Bronchial epithelial cell (primary cell): ENCODE measurements around the gene STAG1. TPM values are rescaled to one million over a fixed set of nuclear protein-coding genes. Genes with fewer than 3 reads are reported as not detected.
"Not testable (repeated sequence)": the region's sequence is repeated elsewhere in the genome, so short reads cannot be mapped to it uniquely, and the experiment has no call there.

ENCODE experiments used
- DNase-seq: peaks from one replicate; pipeline ENCODE4 v3.0.0-alpha.2; 2010; ENCODE audit warnings: low read depth
- FAIRE-seq: peaks from 2 replicates; lab custom pipeline; 2011; peaks lifted over from hg19 to GRCh38; lab: Jason Lieb, UNC
- H3K27me3 ChIP-seq: 2 replicates; pipeline ENCODE4 v1.5.1; 2011; ENCODE audit warnings: low read length; ENCODE audit not compliant: control insufficient read depth, insufficient read depth
- H3K36me3 ChIP-seq: 2 replicates; pipeline ENCODE4 v1.5.1; 2011; ENCODE audit warnings: low read length; ENCODE audit not compliant: control insufficient read depth, insufficient read depth
- H3K4me3 ChIP-seq: 2 replicates; pipeline ENCODE4 v1.5.1; 2011; ENCODE audit warnings: mild to moderate bottlenecking, low read depth, low read length, control low read depth
- CTCF ChIP-seq: IDR thresholded peaks from 2 replicates; pipeline ENCODE4 v1.5.1; 2011; ENCODE audit warnings: mild to moderate bottlenecking, moderate library complexity, low read length, control low read depth, inconsistent platforms; ENCODE audit not compliant: insufficient read depth, severe bottlenecking
- total RNA-seq: library from RNA; depleted of rRNA; stranded (reverse); fragments of >200 nt; gene quantifications from 2 replicates; pipeline ENCODE4 v1.2.1, GENCODE V29; 2014

The STAG1 gene
- total RNA-seq, 1 donor from 2014 or later, result 26.3 TPM

- TF ChIP-seq CTCF, result no peak
- DNase-seq, result no peak
- no peaks in the 10 kb centered on the region for H3K36me3 ChIP-seq
- no peak overlapping the region for H3K4me3 ChIP-seq
- FAIRE-seq, result no peak
- H3K27me3 ChIP-seq, result no peaks in the 10 kb centered on the region
These were observed 101.7 kb downstream of the STAG1 start for GRCh38 chr3:136650461-136650860.

DNA sequence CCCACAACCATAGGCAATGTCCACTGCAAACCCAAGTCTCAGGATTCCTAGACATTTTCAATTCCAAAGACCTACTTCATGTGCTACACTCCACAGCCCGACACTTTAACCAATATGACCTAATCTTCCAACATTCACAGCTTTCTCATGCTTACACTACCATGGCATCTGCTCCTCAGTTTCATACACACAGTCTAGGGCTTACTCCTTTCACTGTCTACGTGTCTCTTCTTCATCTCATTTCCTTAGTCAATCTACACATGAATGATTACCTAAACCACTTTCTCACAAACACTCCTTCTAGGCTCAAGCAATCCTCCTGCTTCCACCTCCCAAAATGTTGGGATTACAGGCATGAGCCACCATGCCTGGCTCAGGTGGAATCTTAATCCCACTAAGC, 106.3 kb downstream of the STAG1 start:
- no peak for FAIRE-seq
- TF ChIP-seq CTCF, result no peak
- no peak overlapping the region for H3K4me3 ChIP-seq
- DNase-seq, result no peak
- H3K36me3 ChIP-seq, result no peaks in the 10 kb centered on the region
- H3K27me3 ChIP-seq, result no peaks in the 10 kb centered on the region

DNA sequence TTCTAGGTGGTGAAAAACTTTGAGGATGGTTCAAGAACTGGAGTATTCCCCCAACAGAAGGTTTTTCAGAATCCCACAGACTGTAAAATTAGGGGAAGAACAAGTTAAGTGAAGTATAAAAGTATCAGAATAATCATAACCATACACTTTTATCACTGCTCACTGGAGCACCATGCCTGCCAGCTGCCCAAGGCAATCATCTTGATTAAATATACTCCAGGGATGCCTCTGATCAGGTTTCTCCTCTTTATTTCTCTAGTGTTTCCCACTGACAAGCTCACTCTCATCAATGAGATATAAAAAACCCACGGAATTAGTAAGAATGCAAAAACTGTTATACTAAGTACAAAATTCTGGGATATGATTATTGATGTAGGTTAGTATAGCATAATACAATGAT, 108.0 kb downstream of the STAG1 start:
- no peak for TF ChIP-seq CTCF
- Histone ChIP-seq H3K27me3 (no peaks in the 10 kb centered on the region), H3K36me3 (no peaks in the 10 kb centered on the region), H3K4me3 (no peak overlapping the region)
- FAIRE-seq (no peak), DNase-seq (no peak)

DNA sequence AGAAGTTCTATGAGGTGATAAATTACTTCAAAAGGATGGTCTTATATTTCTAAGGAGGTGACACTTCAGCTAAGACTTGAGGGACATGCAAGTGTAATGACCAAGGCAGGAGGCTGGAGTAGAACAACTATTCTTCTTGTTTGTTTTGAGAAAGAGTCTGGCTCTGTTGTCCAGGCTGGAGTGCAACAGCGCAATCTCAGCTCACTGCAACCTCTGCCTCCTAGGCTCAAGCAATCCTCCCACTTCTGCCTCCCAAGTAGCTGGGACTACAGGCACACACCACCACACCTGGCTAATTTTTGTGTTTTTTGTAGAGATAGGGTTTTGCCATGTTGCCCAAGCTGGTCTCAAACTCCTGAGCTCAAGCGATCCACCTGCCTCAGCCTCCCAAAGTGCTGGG, 108.8 kb downstream of the STAG1 start:
- not testable (repeated sequence) for FAIRE-seq, H3K4me3 ChIP-seq, DNase-seq, H3K36me3 ChIP-seq, H3K27me3 ChIP-seq

DNA sequence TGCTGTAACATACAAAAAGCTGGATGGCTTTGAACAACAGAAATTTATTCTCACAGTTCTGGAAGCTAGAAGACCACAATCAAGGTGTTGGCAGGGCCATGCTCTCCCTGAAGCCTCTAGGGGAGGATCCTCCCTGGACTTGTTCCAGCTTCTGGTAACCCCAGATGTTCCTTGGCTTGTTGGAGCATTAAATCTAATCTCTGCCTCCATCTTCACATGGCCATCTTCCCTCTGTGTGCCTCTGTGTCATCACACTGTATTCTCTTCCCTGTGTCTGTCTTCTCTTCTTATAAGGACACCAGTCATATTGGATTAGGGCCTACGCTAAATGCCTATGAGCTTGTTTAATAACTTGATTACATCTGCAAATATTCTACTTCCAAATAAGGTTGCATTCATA, 109.5 kb downstream of the STAG1 start:
- no peak for FAIRE-seq
- no peak for TF ChIP-seq CTCF
- no peaks in the 10 kb centered on the region for H3K36me3 ChIP-seq
- H3K4me3 ChIP-seq, result no peak overlapping the region
- H3K27me3 ChIP-seq, result no peaks in the 10 kb centered on the region
- DNase-seq, result no peak

GRCh38 chr3:136639069-136639468, 113.1 kb downstream of the STAG1 start:
- DNase-seq, result no peak
- TF ChIP-seq CTCF, result no peak
- FAIRE-seq, result no peak

More at GRCh38 chr3:136639069-136639468, 113.1 kb downstream of the STAG1 start:
- Histone ChIP-seq H3K36me3 (no peaks in the 10 kb centered on the region), H3K27me3 (no peaks in the 10 kb centered on the region), H3K4me3 (no peak overlapping the region)
